Measurements from ENCODE around the gene CCL8. TPM values are rescaled to one million over a fixed set of nuclear protein-coding genes. Genes with fewer than 3 reads are reported as not detected.
"Not testable (repeated sequence)": the region's sequence is repeated elsewhere in the genome, so short reads cannot be mapped to it uniquely, and the experiment has no call there.

The CCL8 gene
- total RNA-seq, 2 donors from 2014 or later: 4.2 TPM; not detected in 1

DNA sequence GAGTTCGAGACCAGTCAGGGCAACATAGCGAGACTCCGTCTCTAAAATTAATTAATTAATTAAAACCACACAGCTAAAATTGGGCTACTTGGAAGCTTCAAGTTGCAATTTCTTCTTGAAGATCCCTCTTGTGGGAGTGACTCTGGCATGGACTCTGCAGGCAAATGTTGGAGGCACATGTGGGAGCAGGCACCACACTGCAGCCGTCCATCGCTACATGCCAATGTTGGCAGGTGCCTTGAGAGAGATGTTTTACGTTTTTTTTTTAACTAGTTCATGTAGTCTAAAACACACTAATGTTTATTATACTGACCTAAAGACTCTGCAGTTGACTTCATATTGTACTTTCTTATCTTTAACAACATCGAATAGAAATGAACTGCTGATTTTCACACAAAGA is 7.9 kb upstream of the CCL8 start:
- no peak for DNase-seq
- no peak for ATAC-seq
- intact Hi-C loops (cut with DNase I, micrococcal nuclease): no loop called here

DNA sequence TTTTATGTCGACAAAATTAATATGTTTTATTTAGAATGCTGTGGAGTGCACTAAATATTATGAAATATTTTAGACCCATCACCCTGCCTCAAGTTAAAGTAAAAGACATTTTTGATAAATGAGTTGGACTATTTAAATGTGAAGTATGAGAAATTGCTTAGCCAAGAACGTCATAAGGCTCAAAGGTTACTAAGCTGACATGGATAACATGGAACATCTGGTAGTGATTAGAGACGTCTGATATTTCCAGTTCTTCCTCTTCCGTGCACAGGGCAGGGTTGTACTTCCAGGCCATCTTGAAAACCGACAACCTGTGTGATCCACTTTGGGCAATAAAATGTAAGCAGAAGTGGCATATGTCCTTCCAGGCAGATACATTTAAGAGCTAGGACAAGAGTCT is 7.2 kb upstream of the CCL8 start:
- DNase-seq (no peak), ATAC-seq (no peak)
- intact Hi-C loops (cut with DNase I, micrococcal nuclease): no loop called here

DNA sequence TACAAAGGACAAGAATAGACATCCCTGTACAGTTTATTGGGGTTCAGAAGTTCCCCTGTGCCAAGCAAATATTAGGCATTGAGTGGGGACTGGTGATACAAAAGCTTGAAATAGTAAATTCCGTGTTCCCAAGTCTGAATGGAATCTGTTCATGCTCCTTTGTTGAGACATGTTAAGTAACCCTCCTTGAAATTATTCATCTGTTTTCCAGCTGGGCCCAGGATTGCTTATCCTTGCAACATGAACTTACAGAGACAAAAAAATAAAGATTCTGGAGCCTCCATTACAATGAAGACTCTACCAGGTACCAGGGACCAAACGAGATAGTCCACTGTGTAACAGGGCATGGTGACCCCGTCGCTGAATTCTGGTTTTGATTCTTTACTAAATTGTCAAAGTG is 6.1 kb upstream of the CCL8 start:
- ATAC-seq: no peak

DNA sequence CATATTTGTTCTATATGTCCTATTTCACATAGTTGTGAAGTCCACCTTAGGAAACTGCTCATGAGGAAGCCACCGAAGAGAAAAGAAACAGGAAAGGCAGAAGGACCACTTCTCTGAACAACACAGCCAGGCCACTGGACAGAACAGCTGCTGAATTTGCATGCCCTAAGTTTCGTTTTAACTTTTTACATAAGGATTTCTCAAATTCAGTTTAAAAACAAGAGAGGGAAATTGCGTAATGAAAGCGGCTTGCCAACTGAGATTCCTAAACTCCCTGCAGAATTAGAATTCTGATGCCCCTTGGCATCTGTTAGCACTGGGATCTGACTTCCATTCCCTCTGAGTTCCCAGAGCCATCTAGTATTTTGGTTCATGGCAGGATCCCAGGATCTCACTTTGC is 5.0 kb upstream of the CCL8 start:
- no peak for ATAC-seq
- peak in 1 of 2 donors; percentile 32 for DNase-seq
- intact Hi-C loops (cut with DNase I, micrococcal nuclease): no loop called here

More for the DNA sequence above, 6.1 kb upstream of the CCL8 start:
- DNase-seq: no peak
- intact Hi-C loops (cut with DNase I, micrococcal nuclease): no loop called here

DNA sequence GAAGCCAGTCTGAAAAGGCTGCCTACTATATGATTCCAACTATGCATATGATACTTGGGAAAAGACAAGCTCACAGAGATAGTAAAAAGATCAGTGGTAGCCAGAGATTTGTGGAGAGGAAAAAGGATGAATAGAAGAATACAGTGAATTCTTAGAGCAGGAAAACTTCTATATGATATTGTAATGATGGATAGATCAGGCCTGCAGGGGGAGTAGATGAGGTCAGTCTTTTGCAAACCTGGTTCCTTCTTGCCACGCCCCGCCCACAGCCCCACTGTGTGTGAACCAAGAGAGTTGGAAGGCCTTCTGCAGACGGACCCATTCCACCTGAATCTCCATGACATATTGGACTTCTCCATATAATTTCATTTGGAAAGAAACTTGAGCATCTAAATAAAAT is 761 bp upstream of the CCL8 start:
- intact Hi-C loops (cut with DNase I, micrococcal nuclease): no loop called here
- DNase-seq: no peak

DNA sequence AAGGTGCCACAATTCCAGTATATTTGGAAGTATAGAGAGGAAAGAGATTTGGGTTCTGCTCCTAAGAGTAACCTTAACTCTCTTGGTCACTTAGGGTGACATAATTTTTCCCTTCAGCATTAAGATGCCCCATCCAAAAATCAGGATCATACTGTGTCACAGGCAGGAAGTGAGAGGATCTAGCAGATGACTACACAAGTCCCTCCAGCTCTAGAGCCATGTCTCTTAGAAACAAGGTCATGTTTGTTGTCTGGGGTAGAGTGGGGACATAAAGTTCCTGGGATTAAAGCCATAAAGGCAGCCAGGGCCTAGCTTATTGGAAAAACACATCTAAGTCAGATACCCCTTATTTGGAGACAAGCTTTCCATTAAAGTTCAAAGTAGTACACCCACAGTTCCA is 2.7 kb downstream of the CCL8 start:
- intact Hi-C loops (cut with DNase I, micrococcal nuclease): no loop called here
- ATAC-seq: no peak
- no peak for DNase-seq

More for the DNA sequence above, 761 bp upstream of the CCL8 start:
- no peak for ATAC-seq

DNA sequence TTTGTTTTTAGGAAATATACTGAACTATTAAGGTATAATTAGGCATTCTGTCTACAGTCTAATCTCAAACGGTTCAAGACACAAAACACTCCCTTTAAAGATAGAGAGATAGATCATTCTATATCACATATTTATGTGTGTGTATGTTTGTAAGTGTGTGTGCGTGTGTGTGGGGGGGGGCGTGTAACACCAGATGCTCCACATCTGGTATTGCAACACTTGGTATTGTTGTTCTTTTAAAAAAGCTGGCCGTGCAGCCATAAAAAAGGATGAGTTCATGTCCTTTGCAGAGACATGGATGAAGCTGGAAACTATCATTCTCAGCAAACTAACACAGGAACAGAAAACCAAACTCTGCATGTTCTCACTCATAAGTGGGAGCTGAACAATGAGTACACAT is 8.3 kb downstream of the CCL8 start:
- ATAC-seq; intact Hi-C loops (cut with DNase I, micrococcal nuclease); DNase-seq: not testable (repeated sequence)

DNA sequence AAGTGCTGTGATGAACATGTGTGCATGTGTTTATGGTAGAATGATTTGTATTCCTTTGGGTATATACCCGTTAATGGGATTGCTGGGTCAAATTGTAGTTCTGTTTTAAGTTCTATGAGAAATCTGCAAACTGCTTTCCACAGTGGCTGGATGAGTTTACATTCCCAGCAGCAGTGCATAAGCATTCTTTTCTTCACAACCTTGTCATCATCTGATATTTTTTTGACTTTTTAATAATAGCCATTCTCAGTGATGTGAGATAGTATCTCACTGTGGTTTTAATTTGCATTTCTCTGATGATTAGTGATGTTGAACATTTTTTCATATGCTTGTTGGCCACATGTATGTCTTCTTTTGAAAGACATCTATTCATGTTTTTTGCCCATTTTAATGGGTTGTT is 18.5 kb downstream of the CCL8 start:
- no peak for DNase-seq
- no peak for ATAC-seq
- intact Hi-C loops (cut with DNase I, micrococcal nuclease): no loop called here

DNA sequence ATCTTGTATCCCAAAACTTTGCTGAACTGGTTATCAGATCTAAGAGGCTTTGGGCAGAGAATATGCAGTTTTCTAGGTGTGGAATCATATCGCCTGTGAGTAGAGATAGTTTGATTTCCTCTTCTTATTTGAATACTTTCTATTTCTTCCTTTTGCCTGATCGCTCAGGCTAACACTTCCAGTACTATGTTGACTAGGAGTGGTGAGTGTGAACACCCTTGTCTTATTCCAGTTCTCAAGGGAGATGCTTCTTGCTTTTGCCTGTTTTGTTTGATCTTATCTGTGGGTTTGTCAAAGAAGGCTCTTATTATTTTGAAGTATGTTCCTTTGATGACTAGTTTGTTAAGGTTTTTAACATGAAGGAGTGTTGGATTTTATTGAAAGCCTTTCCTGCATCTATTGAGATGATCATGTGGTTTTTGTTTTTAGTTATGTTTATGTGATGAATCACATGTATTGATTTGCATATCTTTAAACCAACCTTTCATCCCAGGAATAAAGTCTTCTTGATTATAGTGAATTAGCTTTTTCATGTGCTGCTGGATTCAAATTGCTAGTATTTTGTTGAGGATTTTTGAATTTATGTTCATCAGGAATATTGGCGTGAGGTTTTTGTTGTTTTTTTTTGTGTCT is 20.0 kb downstream of the CCL8 start:
- intact Hi-C loops (cut with DNase I, micrococcal nuclease): no loop called here
- ATAC-seq (no peak), DNase-seq (no peak)

DNA sequence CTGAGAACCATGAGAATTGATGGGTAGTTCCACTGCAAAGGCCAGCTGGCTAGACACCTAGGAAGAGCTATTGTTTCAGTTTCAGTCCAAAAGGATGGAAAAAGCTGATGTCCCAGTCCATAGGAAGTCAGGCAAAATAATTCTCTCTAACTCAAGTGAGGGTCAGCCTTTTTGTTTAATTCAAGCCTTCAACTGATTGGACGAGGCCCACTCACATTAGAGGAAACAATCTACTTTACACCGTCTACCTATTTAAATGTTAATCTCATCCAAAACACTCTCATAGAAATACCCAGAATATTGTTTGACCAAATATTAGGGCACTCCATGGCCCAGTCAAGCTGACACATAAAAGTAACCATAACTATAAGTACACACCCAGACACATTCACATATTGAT is 22.7 kb downstream of the CCL8 start:
- intact Hi-C loops (cut with DNase I, micrococcal nuclease): no loop called here
- DNase-seq: no peak

DNA sequence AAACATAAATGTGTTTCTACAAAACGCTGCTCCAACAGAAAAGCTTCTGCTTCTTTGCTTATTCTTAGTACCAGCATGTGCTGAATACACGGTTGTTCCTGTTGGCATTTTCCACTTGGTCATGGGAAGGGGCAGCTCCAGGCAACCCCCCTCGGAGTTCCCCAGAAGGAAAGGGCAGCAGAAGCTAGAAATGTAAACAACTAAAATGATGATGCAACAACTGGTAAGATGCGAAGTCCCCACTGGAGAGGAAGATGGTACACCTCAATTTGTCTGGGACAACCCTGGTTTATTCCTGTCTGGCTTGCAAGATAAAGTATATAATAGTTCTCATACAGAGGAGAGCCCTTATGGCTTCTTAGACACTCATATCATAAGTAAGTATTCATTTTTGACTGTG is 27.8 kb downstream of the CCL8 start:
- ATAC-seq: no peak

More for the DNA sequence above, 22.7 kb downstream of the CCL8 start:
- ATAC-seq: no peak

DNA sequence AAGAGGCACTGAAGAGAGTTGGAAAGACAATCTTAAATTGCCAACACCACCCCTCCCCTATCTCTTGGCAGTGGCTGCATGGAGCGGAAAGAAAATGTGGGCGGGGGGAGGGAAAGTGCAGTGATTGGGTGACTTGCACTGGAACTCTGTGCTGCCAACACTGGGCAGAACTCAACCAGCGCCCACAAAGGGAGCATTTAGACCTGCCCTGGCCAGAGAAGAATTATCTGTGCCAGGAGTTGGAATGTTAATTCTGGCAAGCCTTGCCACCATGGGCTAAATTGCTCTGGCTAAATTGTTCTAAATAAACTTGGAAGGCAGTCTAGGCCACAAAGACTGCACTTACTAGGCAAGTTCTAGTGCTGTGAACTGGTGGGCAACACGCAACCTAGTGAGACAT is 30.5 kb downstream of the CCL8 start:
- DNase-seq (no peak), ATAC-seq (no peak)
- intact Hi-C loops (cut with DNase I, micrococcal nuclease): no loop called here

More for the DNA sequence above, 27.8 kb downstream of the CCL8 start:
- DNase-seq: no peak
- intact Hi-C loops (cut with DNase I, micrococcal nuclease): no loop called here

DNA sequence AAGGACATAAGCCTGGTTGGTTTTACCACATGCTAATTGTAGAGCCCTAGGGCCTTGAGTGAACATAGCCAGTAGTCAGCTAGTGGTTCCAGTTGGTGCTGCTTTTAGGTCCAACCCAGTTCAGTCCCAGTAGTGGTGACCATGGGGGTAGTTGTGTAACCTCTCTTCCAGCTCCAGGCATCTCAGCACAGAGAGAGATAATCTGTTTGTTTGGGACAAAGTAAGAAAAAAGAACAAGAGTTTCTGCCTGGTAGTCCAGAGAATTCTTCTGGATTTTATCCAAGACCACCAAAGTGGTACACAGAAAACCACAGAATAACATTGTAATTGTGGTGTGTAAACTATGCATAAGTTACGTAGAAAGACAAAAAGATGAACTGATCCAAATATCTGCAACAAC is 31.9 kb downstream of the CCL8 start:
- no peak for DNase-seq
- no peak for ATAC-seq
- intact Hi-C loops (cut with DNase I, micrococcal nuclease): no loop called here

DNA sequence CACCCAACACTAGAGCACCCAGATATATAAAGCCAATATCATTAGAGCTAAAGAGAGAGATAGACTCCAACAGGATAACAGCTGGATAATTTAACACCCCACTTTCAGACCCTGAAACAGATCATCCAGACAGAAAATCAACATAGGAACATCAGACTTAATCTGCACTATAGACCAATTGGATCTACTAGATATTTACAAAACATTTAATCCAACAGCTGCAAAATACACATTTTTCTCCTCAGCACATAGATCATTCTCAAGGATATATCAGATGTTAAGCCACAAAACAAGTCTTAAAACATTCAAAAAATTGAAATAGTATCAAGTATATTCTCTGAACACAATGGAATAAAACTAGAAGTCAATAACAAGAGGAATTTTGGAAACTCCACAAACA is 33.0 kb downstream of the CCL8 start:
- intact Hi-C loops (cut with DNase I, micrococcal nuclease): no loop called here
- no peak for ATAC-seq
- no peak for DNase-seq

DNA sequence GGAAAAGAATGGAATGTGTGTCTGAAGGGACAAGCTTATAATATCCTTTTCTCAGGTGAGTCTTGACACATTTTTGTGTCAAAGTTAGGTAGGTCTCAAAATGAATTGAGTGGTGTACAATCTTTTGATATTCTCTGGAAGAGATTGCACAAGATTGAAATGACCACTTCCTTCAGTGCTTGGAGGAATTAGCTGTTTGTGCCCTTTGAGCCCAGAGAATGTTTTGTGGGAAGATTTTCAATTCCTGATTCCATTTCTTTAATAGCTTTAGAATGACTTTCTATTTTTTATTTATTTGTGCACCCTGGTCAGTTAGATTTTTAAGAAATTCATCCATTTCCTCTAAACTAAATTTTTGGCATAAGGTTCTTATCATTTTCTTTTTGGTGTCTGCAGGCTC is 35.4 kb downstream of the CCL8 start:
- intact Hi-C loops (cut with DNase I, micrococcal nuclease): no loop called here
- no peak for DNase-seq
- no peak for ATAC-seq

DNA sequence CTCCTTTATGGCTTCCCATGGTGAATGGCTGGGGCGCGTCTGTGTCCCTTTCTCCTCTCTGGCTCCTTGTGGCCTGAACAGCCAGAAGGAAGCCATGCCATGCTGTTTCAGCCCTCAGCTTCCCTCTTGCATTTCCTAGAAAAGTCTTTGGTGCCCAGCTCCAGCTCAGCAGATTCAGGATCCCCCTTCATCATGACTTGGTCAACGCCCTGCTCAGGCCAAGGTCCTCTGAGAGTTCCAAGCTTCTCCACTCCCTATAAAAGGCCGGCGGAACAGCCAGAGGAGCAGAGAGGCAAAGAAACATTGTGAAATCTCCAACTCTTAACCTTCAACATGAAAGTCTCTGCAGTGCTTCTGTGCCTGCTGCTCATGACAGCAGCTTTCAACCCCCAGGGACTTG is 37.0 kb downstream of the CCL8 start, which contains the start of gene CCL13:
Gene CCL13, plus strand, starts transcription at position 287 of the 400 bp plus-strand sequence. Its CDS starts 47 bp downstream, at position 334.
- no peak for DNase-seq
- ATAC-seq: no peak
- intact Hi-C loops (cut with DNase I, micrococcal nuclease): no loop called here

DNA sequence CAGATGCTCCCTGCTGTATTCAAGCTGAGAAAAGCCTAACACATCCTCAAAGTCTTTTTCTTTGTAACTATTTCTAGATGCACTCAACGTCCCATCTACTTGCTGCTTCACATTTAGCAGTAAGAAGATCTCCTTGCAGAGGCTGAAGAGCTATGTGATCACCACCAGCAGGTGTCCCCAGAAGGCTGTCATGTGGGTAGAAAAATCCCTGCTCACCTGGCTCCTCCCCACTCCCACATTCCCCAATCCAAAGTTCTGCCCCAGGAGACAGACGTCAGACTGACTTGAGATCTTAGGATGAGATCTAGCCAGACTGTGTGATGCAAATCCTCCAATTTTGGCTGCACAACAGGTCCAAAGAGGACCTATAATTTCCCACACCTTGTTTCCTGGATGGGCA is 38.2 kb downstream of the CCL8 start:
- DNase-seq: no peak
- intact Hi-C loops (cut with DNase I, micrococcal nuclease): no loop called here
- ATAC-seq: no peak

DNA sequence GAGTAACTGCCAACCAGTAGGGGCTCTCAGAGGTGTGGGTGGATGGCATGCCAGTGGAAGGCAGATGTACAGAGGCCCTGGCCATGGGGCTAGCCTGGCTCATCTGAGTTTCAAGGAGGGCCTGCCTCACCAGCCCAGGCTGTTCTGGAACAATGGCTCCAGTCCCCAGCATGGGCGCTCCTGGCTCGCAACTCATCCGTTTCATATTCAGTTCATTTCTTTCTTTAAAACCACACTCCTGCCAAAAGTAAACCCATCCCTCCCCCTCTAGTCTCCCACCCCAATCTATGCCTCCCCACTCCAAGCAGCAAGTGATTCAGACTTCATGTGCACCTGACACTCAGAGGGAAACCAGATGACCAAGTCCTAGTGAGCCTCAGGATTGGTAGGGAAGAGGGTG is 39.4 kb downstream of the CCL8 start:
- DNase-seq (no peak), ATAC-seq (no peak)
- intact Hi-C loops (cut with DNase I, micrococcal nuclease): no loop called here

DNA sequence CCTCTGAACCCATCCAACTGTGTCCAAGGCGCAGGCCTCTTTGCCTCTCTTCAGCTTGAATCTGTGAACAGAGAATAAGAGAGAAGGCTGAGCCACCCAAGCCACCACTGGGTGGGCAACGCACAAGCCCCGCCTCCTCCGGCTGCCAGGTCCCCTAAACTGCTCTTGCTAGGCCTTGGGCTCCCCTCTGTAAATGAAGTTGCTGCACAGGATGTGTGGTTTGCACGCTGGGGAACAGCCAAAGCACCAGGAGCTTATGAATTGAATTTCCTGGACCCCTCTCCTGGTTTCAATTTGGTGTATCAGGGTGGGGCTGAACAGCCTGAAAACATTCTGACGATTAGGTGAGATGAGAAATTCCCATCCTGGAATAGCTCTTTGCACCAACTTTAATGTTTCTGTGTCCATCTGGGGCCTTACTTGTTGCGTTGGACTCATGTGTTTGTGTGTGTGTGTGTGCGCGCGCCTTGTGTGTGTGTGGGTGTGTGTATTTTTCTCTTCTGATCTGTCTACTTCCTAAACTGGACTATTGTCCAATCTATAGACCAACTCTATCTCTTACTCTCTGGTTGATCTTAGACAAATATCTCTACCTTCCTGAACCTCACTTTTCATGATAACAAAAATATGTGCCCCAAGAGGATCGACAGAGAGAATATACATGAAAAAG is 41.5 kb downstream of the CCL8 start:
- no peak for ATAC-seq

DNA sequence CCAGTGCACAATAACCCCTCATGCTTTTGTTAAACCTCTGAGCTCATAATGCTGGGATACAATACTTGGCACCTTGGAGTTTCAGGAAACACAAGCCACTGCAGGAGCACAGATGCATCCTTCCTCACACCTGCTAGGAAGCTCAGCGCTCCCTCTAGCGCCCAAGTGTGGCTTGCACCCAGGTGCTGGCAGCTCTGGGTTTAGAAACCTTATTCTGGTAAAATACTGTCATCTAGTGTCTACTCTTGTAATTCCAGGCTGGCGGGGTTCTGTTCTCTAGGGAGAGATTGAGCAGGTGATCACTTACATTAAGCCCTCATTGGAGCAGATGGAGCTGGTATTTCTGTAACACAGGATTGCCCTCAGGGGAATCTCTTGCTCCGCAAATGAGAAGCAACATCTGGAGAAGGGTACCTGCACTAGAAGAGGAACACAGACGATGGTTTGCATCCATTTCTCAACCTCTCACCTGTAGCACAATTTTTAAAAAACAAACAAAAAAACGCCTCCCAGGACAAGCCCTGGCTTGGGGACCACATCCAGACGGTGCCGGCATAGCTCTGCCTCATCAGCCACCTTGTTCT is 42.3 kb downstream of the CCL8 start:
- peak; percentile 81 to 93 for DNase-seq
- intact Hi-C loops (cut with DNase I, micrococcal nuclease): loop anchor here (2.0 to 10.0 kb wide), 2 partner anchors 157 to 161 kb away; no protein-coding TSS in a partner anchor

More for the DNA sequence above, 41.5 kb downstream of the CCL8 start:
- intact Hi-C loops (cut with DNase I, micrococcal nuclease): loop anchor here (2.0 to 10.0 kb wide), 2 partner anchors 156 to 160 kb away; no protein-coding TSS in a partner anchor
- no peak for DNase-seq

More for the DNA sequence above, 42.3 kb downstream of the CCL8 start:
- peak; percentile 99 for ATAC-seq
